WI38 (cell line): ENCODE results near the gene PER3.
"Not testable (repeated sequence)": the region's sequence is repeated elsewhere in the genome, so short reads cannot be mapped to it uniquely, and the experiment has no call there.

Experiments used
- H3K4me3 ChIP-seq: 2 replicates; pipeline ENCODE4 v1.5.1; 2011; ENCODE audit warnings: low read depth, mild to moderate bottlenecking, control low read depth, low read length
- TF ChIP-seq, protein P1 (sequence below): IDR thresholded peaks from 2 replicates; pipeline ENCODE4 v1.5.1; 2012; ENCODE audit warnings: low read depth, mild to moderate bottlenecking, control low read depth, low read length

The PER3 gene

DNA sequence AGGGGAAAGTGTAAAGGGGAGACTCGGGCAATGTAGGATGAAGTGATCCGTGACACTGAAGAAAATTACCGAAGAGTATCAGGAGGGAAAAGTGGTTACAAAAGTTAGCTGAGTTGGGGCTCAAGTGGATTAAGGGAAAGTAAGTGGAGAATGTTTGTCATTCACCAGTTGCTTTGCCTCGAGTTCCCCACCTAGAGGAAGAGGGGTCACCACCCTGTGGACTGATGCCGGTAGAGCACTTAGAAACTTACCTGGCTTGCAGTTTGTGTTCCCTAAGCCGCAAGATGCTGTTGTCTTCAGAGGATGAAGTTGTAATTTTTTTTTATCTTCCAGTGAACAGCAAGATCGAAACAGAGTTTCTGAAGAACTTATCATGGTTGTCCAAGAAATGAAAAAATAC is 1.0 kb downstream of the PER3 start:
- TF ChIP-seq, protein P1, sequence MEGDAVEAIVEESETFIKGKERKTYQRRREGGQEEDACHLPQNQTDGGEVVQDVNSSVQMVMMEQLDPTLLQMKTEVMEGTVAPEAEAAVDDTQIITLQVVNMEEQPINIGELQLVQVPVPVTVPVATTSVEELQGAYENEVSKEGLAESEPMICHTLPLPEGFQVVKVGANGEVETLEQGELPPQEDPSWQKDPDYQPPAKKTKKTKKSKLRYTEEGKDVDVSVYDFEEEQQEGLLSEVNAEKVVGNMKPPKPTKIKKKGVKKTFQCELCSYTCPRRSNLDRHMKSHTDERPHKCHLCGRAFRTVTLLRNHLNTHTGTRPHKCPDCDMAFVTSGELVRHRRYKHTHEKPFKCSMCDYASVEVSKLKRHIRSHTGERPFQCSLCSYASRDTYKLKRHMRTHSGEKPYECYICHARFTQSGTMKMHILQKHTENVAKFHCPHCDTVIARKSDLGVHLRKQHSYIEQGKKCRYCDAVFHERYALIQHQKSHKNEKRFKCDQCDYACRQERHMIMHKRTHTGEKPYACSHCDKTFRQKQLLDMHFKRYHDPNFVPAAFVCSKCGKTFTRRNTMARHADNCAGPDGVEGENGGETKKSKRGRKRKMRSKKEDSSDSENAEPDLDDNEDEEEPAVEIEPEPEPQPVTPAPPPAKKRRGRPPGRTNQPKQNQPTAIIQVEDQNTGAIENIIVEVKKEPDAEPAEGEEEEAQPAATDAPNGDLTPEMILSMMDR, result no peak

DNA sequence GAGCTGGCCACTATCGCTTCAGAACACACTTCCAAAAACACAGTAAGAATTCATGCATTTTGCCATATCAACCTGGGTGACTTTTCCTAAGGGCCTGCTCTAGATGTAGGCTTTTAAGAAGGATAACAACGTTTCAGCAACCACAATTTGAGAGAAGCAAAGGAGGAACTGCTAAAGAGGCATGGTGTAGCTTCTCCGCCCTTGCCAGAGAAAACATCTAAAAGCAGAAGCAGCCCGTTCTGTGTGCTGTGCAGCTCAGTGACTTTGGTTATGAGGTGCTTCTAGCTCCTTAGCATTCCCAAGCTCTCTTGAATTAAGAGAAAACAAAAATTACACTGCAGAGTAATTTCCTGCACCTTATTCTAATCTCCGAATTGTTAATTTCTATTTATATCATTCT is 2.7 kb downstream of the PER3 start:
- no peak overlapping the region for H3K4me3 ChIP-seq
- TF ChIP-seq, protein P1, result no peak

More for the DNA sequence above, 1.0 kb downstream of the PER3 start:
- H3K4me3 ChIP-seq, result no peak overlapping the region

DNA sequence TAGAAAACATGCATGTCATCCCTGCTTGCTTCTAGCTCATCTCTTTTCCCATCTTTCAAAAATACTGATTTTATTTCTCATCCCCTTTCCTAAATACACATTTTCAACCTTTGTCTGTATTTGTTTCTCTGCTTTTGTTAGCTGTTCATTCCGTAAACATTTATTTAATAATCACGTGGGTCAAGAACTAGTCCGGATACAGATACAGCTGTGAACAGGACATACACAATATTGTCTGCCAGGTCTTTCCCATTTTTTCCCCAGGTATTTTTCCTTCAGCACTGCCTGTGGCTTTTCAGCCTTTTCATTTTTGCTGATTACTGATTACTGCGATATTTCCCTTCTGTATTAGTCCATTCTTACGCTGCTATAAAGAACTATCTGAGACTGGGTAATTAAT is 5.7 kb downstream of the PER3 start:
- H3K4me3 ChIP-seq, result no peak overlapping the region
- TF ChIP-seq, protein P1, result no peak

DNA sequence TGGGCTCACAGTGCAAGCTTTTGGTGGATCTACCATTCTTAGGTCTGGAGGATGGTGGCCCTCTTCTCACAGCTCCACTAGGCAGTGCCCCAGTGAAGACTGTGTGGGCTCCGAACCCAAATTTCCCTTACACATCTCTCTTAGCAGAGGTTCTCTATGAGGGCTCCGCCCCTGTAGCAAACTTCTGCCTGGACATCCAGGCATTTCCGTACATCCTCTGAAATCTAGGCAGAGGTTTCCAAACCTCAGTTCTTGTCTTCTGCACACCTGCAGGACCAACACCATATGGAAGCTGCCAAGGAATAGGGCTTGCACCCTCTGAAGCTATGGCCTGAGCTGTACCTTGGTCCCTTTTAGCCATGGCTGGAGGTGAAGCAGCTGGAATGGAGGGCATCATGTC is 6.9 kb downstream of the PER3 start:
- not testable (repeated sequence) for H3K4me3 ChIP-seq

DNA sequence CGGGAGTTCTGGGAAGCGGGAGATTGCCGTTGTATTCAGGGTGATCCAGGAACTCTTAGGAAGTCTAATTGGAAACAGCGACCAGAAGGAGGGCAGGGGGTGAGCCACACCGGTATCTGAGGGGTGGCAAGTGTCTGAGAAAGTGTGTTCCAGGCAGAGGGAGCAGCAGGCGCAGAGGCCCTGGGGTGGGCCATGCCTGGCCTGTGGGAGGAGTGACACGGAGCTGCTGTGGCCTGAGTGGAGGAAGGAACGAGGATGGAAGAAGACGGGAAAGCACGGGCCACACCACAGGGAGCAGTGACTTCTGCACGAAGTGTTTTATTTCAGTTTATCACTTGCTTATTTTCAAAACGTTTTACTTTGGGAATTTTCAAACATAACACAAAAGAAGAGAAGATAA is 11.3 kb downstream of the PER3 start:
- TF ChIP-seq, protein P1, result no peak
- H3K4me3 ChIP-seq, result no peak overlapping the region

DNA sequence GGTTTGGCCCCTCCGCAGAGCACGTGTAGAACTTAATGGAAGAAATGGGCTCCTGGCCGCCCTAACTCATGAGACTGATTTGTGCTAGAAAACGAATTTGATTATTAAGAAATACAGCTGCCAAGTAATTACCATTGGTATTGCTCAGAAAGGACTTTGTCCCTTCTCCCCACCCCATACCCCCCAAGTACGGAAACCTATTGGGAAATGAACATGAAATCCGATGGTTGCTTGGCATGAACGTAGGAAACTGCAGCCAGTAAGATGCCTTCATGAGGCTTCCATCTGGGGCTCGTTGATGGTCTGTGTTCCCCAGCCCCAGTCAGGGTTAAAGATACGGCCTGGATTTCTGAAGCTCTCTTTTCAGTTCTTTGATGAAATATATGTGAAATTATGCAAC is 21.4 kb downstream of the PER3 start:
- H3K4me3 ChIP-seq, result no peak overlapping the region
- TF ChIP-seq, protein P1, result no peak

DNA sequence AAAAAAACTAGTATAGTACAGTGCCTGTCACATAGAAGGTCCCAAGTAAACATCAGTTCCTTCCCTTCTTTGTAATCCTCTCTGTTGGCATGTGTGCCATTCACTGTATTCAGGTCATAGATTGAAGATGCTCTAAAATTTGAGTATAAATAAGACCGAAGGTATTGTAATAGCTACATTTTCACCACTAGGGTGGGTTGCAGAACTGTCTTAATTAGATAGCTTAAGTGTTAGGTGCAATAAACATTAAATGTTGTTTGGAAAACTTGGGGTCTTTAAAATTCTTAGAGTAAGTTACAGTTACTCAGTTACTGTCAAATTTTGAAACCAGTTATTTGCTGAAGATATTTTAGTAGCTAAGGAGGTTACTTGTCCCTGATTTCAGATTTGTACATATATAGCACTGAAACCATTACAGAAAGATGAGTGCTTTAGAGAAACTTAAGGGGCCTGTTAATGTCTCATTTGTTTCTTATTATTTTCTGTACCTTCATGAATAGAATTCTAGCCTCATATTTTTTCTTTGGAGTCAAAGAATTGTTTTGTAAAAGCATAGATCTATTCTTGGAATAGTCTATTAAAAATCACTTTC is 24.3 kb downstream of the PER3 start:
- H3K4me3 ChIP-seq, result no peak overlapping the region
- TF ChIP-seq, protein P1, result peak; percentile 17; the same call in 1 of the 2 replicates

DNA sequence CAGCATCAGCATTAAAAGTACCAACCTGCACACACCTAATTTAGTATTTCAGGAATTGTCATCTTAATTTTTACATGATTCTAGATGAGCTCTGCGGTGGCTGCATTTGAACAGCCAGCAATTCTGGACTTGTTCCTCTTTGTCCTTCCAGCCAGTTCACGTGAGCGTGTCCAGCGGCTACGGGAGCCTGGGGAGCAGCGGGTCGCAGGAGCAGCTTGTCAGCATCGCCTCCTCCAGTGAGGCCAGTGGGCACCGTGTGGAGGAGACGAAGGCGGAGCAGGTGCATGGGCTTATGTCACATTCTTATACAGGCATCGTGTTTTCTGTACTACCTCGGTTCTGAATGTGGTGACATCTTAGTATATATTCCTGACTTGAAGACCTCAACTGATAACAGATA is 25.7 kb downstream of the PER3 start:
- TF ChIP-seq, protein P1, result no peak
- H3K4me3 ChIP-seq, result no peak overlapping the region
